ENCODE measurements around the gene BICRA.

DNA sequence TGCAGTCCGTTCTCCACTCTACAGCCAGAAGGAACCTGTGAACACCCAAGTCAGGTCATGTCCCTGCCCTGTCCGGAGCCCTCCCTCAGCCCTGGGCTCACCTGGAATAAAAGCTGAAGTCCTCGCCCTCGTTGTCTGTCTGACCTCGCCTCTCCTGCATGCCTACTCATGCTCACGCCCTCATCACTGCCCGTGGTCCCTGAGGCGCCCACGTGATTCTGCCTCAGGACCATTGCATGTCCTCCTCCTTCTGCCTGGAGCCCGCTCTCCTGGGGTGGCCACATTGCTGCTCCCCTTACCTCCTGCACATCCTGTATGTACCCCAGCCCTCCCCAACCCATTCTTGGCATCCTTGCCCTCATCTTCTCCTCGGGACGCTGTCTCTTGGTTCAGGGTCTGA lies 42.2 kb downstream of the BICRA start:
- TF ChIP-seq POLR2A (IDR thresholded peaks at IDR 0.05; ENCODE audit: low read depth, low read length) (no peak), SPI1 (IDR thresholded peaks at IDR 0.05; ENCODE audit: low read depth, low read length) (no peak), TAF1 (IDR thresholded peaks at IDR 0.05; ENCODE audit: low read depth, low read length) (no peak), POLR2AphosphoS5 (IDR thresholded peaks at IDR 0.05; ENCODE audit: low read depth, low read length) (no peak), PAX5 (IDR thresholded peaks at IDR 0.05; ENCODE audit: insufficient read depth, low read length, severe bottlenecking) (no peak)
